ENCODE measurements around the gene GP1BB.

The GP1BB gene

GRCh38 chr22:19705181-19705934 lies 18.0 kb upstream of the GP1BB start:
- TF ChIP-seq, protein P1, sequence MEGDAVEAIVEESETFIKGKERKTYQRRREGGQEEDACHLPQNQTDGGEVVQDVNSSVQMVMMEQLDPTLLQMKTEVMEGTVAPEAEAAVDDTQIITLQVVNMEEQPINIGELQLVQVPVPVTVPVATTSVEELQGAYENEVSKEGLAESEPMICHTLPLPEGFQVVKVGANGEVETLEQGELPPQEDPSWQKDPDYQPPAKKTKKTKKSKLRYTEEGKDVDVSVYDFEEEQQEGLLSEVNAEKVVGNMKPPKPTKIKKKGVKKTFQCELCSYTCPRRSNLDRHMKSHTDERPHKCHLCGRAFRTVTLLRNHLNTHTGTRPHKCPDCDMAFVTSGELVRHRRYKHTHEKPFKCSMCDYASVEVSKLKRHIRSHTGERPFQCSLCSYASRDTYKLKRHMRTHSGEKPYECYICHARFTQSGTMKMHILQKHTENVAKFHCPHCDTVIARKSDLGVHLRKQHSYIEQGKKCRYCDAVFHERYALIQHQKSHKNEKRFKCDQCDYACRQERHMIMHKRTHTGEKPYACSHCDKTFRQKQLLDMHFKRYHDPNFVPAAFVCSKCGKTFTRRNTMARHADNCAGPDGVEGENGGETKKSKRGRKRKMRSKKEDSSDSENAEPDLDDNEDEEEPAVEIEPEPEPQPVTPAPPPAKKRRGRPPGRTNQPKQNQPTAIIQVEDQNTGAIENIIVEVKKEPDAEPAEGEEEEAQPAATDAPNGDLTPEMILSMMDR (IDR thresholded peaks at IDR 0.05; ENCODE audit: poor library complexity, severe bottlenecking): no peak
- Histone ChIP-seq H3K4me3 (ENCODE audit: severe bottlenecking) (no peak overlapping the region), H3K4me1 (ENCODE audit: insufficient read depth, poor library complexity, severe bottlenecking) (no peaks in the 10 kb centered on the region), H3K27ac (ENCODE audit: poor library complexity, severe bottlenecking) (no peak overlapping the region), H3K27me3 (ENCODE audit: insufficient read depth, poor library complexity, severe bottlenecking) (no peaks in the 10 kb centered on the region), H3K36me3 (ENCODE audit: low read depth) (no peaks in the 10 kb centered on the region), H3K9me3 (ENCODE audit: severe bottlenecking) (no peaks in the 10 kb centered on the region)
- ATAC-seq (ENCODE audit: low read depth): no peak
- peak; percentile 47 for DNase-seq (ENCODE audit: low spot score)

DNA sequence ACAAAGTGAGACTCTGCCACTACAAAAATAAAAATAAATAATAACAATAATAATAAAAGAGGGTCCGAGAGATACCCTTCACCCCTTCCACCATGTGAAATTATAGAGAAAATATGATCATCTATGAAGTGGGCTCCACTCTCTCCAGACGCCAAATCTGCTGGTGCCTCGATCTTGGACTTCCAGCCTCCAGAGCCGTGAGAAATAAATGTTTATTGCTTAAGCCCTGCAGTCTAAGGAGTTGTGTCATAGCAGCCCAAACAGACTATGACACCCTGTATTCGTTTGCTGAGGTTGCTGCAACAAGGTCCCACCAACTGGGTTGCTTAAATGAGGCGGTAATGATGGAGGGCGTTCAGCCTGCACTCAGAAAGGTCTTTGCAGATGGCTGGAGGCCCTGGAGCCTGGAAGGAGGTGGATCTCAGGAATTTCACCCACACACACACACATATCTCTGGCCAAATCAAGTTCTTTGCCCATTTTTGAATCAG lies 16.6 kb upstream of the GP1BB start:
- no peaks in the 10 kb centered on the region for H3K27me3 ChIP-seq (ENCODE audit: insufficient read depth, poor library complexity, severe bottlenecking)
- H3K4me1 ChIP-seq (ENCODE audit: insufficient read depth, poor library complexity, severe bottlenecking): no peaks in the 10 kb centered on the region
- no peak for DNase-seq (ENCODE audit: low spot score)
- no peak overlapping the region for H3K27ac ChIP-seq (ENCODE audit: poor library complexity, severe bottlenecking)
- TF ChIP-seq, protein P1 (IDR thresholded peaks at IDR 0.05; ENCODE audit: poor library complexity, severe bottlenecking): no peak
- no peaks in the 10 kb centered on the region for H3K36me3 ChIP-seq (ENCODE audit: low read depth)
- H3K9me3 ChIP-seq (ENCODE audit: severe bottlenecking): no peaks in the 10 kb centered on the region
- H3K4me3 ChIP-seq (ENCODE audit: severe bottlenecking): no peak overlapping the region
- ATAC-seq (ENCODE audit: low read depth): no peak

DNA sequence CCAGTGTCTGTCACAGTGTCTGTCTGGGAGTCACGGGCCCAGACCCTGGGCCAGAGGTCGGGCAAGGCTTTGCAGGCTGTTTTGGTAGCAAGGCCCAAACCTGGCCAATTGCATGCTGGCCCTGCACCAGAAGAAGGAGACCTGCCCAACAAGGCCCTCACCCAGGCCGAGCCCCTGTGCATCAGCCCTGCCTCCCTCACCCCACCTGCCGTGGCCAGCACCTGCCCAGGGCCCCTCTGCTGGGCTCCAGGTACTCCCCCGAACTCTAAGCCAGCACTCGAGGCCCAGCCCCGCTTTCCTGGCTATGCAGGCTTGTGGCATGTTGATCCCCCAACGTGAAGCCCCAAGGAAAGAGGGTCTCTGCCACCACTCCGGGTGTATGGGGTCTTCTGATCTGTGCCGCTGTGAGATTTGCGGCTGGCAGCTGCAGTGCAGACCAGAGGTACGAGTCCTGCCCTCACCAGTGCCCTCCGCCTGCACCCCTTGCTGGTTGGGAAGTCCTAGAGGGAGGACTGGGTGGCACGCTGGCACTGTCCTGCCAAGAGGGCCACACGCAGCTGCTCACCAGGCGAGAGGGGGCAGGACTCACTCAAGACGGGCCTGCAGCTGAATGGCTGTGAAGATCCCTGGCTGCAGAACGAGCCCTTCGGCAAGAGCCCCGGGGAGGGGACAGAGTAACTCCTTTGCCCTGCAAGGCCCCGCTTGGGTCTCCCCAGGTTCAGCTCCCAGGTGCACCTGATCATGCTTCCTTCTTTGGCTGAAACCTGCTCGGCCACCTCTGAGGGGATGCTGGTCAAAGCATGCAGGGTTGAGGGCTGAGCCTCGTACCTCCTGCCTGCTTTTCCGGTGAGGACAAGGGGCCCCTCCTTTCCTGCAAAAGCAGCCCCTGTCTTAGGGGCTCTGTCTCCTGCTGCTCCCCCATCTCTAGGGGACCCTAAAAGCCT lies 15.7 kb upstream of the GP1BB start:
- no peaks in the 10 kb centered on the region for H3K9me3 ChIP-seq (ENCODE audit: severe bottlenecking)
- TF ChIP-seq, protein P1 (IDR thresholded peaks at IDR 0.05; ENCODE audit: poor library complexity, severe bottlenecking): no peak
- ATAC-seq (ENCODE audit: low read depth) (no peak), DNase-seq (ENCODE audit: low spot score) (peak; percentile 44)
- H3K27ac ChIP-seq (ENCODE audit: poor library complexity, severe bottlenecking): no peak overlapping the region
- no peaks in the 10 kb centered on the region for H3K4me1 ChIP-seq (ENCODE audit: insufficient read depth, poor library complexity, severe bottlenecking)
- no peaks in the 10 kb centered on the region for H3K36me3 ChIP-seq (ENCODE audit: low read depth)
- no peak overlapping the region for H3K4me3 ChIP-seq (ENCODE audit: severe bottlenecking)
- H3K27me3 ChIP-seq (ENCODE audit: insufficient read depth, poor library complexity, severe bottlenecking): no peaks in the 10 kb centered on the region

DNA sequence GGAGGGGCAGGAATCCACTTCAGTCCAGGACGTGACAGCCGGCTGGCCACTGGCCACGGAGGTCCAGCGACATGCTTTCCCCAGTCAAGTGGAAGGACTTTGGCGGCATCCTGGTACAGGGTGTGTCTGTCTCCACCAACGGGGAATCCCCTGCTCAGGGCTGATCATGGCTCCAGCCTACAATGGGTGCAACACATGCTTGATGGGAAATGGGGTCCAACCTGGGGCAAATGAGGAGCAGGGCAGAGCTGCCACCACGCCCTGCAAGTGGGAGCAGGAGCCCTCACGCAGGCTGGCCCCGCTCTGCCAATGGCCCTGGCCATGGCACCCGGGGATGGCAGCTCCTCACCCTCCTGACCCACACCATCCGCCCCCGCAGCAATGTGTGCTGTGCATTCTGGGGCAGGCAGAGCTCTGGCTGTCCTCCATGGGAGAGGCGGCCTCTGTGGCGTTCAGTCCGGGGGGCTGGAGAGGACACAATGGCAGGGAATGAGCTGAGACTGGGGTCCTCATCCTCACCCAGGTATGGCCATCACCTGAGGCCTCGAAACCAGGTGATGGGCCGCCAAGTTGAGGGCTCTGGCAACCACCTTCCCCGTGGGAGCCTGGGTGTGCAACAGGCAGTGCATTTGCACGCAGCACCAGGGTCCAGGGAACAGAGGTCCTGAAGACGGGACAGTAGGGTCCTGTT lies 14.9 kb upstream of the GP1BB start:
- Histone ChIP-seq H3K27ac (ENCODE audit: poor library complexity, severe bottlenecking) (no peak overlapping the region), H3K4me1 (ENCODE audit: insufficient read depth, poor library complexity, severe bottlenecking) (no peaks in the 10 kb centered on the region), H3K27me3 (ENCODE audit: insufficient read depth, poor library complexity, severe bottlenecking) (no peaks in the 10 kb centered on the region), H3K9me3 (ENCODE audit: severe bottlenecking) (no peaks in the 10 kb centered on the region), H3K4me3 (ENCODE audit: severe bottlenecking) (no peak overlapping the region), H3K36me3 (ENCODE audit: low read depth) (no peaks in the 10 kb centered on the region)
- TF ChIP-seq, protein P1 (IDR thresholded peaks at IDR 0.05; ENCODE audit: poor library complexity, severe bottlenecking): no peak
- ATAC-seq (ENCODE audit: low read depth): no peak
- DNase-seq (ENCODE audit: low spot score): peak; percentile 56

Data from RWPE2 (cell line).